SIG-M5 treated with dmso at 0.1 percent for 504 hours (cell line): ENCODE measurements around the gene FSTL4.

ENCODE experiments used
- DNase-seq: peaks from one replicate; lab custom pipeline; 2025; ENCODE audit not compliant: unreplicated experiment; lab: John Stamatoyannopoulos, UW

Gene FSTL4

GRCh38 chr5:133154274-133155075, 457.9 kb downstream of the FSTL4 start:
- peak; percentile 18 for DNase-seq

GRCh38 chr5:133150909-133151544, 461.3 kb downstream of the FSTL4 start:
- DNase-seq, result no peak

GRCh38 chr5:133149345-133149744, 463.0 kb downstream of the FSTL4 start:
- DNase-seq, result no peak

GRCh38 chr5:133147815-133148567, 464.4 kb downstream of the FSTL4 start:
- DNase-seq, result no peak

- DNase-seq, result no peak
Observed at GRCh38 chr5:133147411-133147810, 464.9 kb downstream of the FSTL4 start.
